Endometrium (tissue), 2 donors: ENCODE results near the gene CDH13.

Experiments used
- FAIRE-seq: peaks from 2 replicates; lab custom pipeline; 2012; peaks lifted over from hg19 to GRCh38; lab: Jason Lieb, UNC
- donor health status: control.
- donor health status: control.

Gene CDH13

GRCh38 chr16:83185902-83186301 is 559.1 kb downstream of the CDH13 start:
- no peak for FAIRE-seq

GRCh38 chr16:83187405-83187804 is 560.6 kb downstream of the CDH13 start:
- FAIRE-seq: no peak

GRCh38 chr16:83196796-83197195 is 570.0 kb downstream of the CDH13 start:
- no peak for FAIRE-seq

GRCh38 chr16:83197450-83197849 is 570.7 kb downstream of the CDH13 start:
- no peak for FAIRE-seq

- FAIRE-seq: no peak
Observed at GRCh38 chr16:83198977-83199376, 572.2 kb downstream of the CDH13 start.

- no peak for FAIRE-seq
Observed at GRCh38 chr16:83200005-83200779, 573.4 kb downstream of the CDH13 start.

GRCh38 chr16:83201748-83202147 is 575.0 kb downstream of the CDH13 start:
- no peak for FAIRE-seq

- FAIRE-seq: no peak
Observed at GRCh38 chr16:83205896-83206295, 579.1 kb downstream of the CDH13 start.

- no peak for FAIRE-seq
Observed at GRCh38 chr16:83206426-83206825, 579.7 kb downstream of the CDH13 start.

- no peak for FAIRE-seq
Observed at GRCh38 chr16:83211711-83212110, 584.9 kb downstream of the CDH13 start.

- no peak for FAIRE-seq
Observed at GRCh38 chr16:83212301-83212841, 585.6 kb downstream of the CDH13 start.

- no peak for FAIRE-seq
Observed at GRCh38 chr16:83214671-83215070, 587.9 kb downstream of the CDH13 start.

- no peak for FAIRE-seq
Observed at GRCh38 chr16:83215406-83216001, 588.7 kb downstream of the CDH13 start.

GRCh38 chr16:83219285-83219684 is 592.5 kb downstream of the CDH13 start:
- no peak for FAIRE-seq

GRCh38 chr16:83220066-83220465 is 593.3 kb downstream of the CDH13 start:
- no peak for FAIRE-seq

- no peak for FAIRE-seq
Observed at GRCh38 chr16:83224642-83225041, 597.9 kb downstream of the CDH13 start.

- no peak for FAIRE-seq
Observed at GRCh38 chr16:83227336-83227735, 600.6 kb downstream of the CDH13 start.

GRCh38 chr16:83231729-83232128 is 605.0 kb downstream of the CDH13 start:
- no peak for FAIRE-seq

GRCh38 chr16:83233153-83233552 is 606.4 kb downstream of the CDH13 start:
- no peak for FAIRE-seq

GRCh38 chr16:83238949-83239691 is 612.4 kb downstream of the CDH13 start:
- no peak for FAIRE-seq

GRCh38 chr16:83244057-83244456 is 617.3 kb downstream of the CDH13 start:
- no peak for FAIRE-seq

GRCh38 chr16:83245061-83245460 is 618.3 kb downstream of the CDH13 start:
- no peak for FAIRE-seq
